ENCODE data around the gene YY1.

- no peak for TF ChIP-seq EZH2 (IDR thresholded peaks at IDR 0.05; ENCODE audit: insufficient read depth, poor library complexity, severe bottlenecking)
- TF ChIP-seq EZH2phosphoT487 (IDR thresholded peaks at IDR 0.05; ENCODE audit: insufficient read depth, low read depth): no peak
Observed at GRCh38 chr14:100285913-100286400, 47.0 kb downstream of the YY1 start.

All from GM23248 (cell line).